GM23338 (cell line): ENCODE results near the gene PARVB. TPM values are rescaled to one million over a fixed set of nuclear protein-coding genes. Genes with fewer than 3 reads are reported as not detected.

ENCODE experiments used
- ATAC-seq: fragments of 200-7000 bp; cut with Tn5 transposase; 3 replicates; pipeline ENCODE4 v1.9.1; 2020
- DNase-seq: peaks from one replicate; pipeline ENCODE4 v3.0.0-alpha.2; 2015; ENCODE audit warnings: low spot score
- H2AFZ ChIP-seq: fragments of 200-600 bp; sonication (generic); 2 replicates; pipeline ENCODE4 v1.8.0; 2016; ENCODE audit warnings: antibody characterized with exemption, mild to moderate bottlenecking, moderate library complexity
- H3F3A ChIP-seq: fragments of 200-600 bp; sonication (generic); replicated peaks from 2 replicates; pipeline ENCODE4 v1.8.0; 2017; ENCODE audit warnings: antibody characterized with exemption, mixed run types, low read depth
- H3K27ac ChIP-seq: fragments of 200-600 bp; sonication (generic); 2 replicates; pipeline ENCODE4 v1.6.1; 2016; ENCODE audit warnings: low read depth
- H3K27me3 ChIP-seq: fragments of 200-600 bp; sonication (generic); 2 replicates; pipeline ENCODE4 v1.8.0; 2016; ENCODE audit warnings: mild to moderate bottlenecking, mixed run types, moderate library complexity; ENCODE audit not compliant: insufficient read depth
- H3K36me3 ChIP-seq: fragments of 200-600 bp; sonication (generic); 2 replicates; pipeline ENCODE4 v1.8.0; 2016; ENCODE audit warnings: mild to moderate bottlenecking; ENCODE audit not compliant: insufficient read depth
- H3K4me1 ChIP-seq: fragments of 200-600 bp; sonication (generic); 2 replicates; pipeline ENCODE4 v1.8.0; 2016; ENCODE audit warnings: mild to moderate bottlenecking, moderate library complexity; ENCODE audit not compliant: insufficient read depth
- H3K4me2 ChIP-seq: fragments of 200-600 bp; sonication (generic); 2 replicates; pipeline ENCODE4 v1.7.1; 2017; ENCODE audit warnings: mixed run types
- H3K4me3 ChIP-seq: fragments of 200-600 bp; sonication (generic); 2 replicates; pipeline ENCODE4 v1.6.1; 2016; ENCODE audit warnings: mixed run types
- H3K79me2 ChIP-seq: fragments of 200-600 bp; sonication (generic); replicated peaks from 2 replicates; pipeline ENCODE4 v1.8.0; 2017; ENCODE audit warnings: mild to moderate bottlenecking; ENCODE audit not compliant: insufficient read depth
- H3K9me2 ChIP-seq: fragments of 200-600 bp; sonication (generic); 2 replicates; pipeline ENCODE4 v1.8.0; 2017; ENCODE audit not compliant: insufficient read depth
- H4K20me1 ChIP-seq: fragments of 200-600 bp; sonication (generic); replicated peaks from 2 replicates; pipeline ENCODE4 v1.8.0; 2017; ENCODE audit warnings: mild to moderate bottlenecking; ENCODE audit not compliant: insufficient read depth
- H3K27ac Mint-ChIP-seq: 2 replicates; pipeline ENCODE4 v1.8.0; 2020; ENCODE audit warnings: inconsistent platforms, mild to moderate bottlenecking, moderate library complexity, mixed read lengths
- H3K27me3 Mint-ChIP-seq: 3 replicates; pipeline ENCODE4 v1.8.0; 2022; ENCODE audit warnings: low read depth, mild to moderate bottlenecking, moderate library complexity, mixed read lengths, inconsistent platforms; ENCODE audit not compliant: insufficient read depth, poor library complexity
- H3K36me3 Mint-ChIP-seq: 3 replicates; pipeline ENCODE4 v1.8.0; 2021; ENCODE audit warnings: low read depth, mild to moderate bottlenecking, inconsistent platforms, moderate library complexity, mixed read lengths
- H3K4me1 Mint-ChIP-seq: 3 replicates; pipeline ENCODE4 v1.8.0; 2020; ENCODE audit warnings: mild to moderate bottlenecking, inconsistent platforms, mixed read lengths
- H3K4me3 Mint-ChIP-seq: 3 replicates; pipeline ENCODE4 v1.8.0; 2021; ENCODE audit warnings: moderate library complexity, mild to moderate bottlenecking, inconsistent platforms, mixed read lengths
- H3K9me3 Mint-ChIP-seq: 3 replicates; pipeline ENCODE4 v1.8.0; 2020; ENCODE audit warnings: moderate library complexity, mild to moderate bottlenecking, inconsistent platforms, mixed read lengths
- CTCF ChIP-seq, 2 experiments: fragments of 200-600 bp in 1 of 2; sonication (generic) in 1 of 2; conservative IDR thresholded peaks; 2 replicates each; pipeline versions ENCODE4 v1.5.1 to v1.6.1; 2016 to 2017; ENCODE audit warnings: antibody characterized with exemption in 2 of 2, low read depth in 2 of 2, mild to moderate bottlenecking in 2 of 2, moderate library complexity in 1 of 2
- ETS1 ChIP-seq: IDR thresholded peaks from 2 replicates; pipeline ENCODE4 v1.6.1; 2016; ENCODE audit warnings: antibody characterized with exemption
- EZH2 ChIP-seq: fragments of 200-600 bp; sonication (generic); IDR thresholded peaks from one replicate; pipeline ENCODE4 v1.8.0; 2017; ENCODE audit warnings: antibody characterized with exemption, mild to moderate bottlenecking, low read depth; ENCODE audit not compliant: unreplicated experiment
- EZH2phosphoT487 ChIP-seq: fragments of 200-600 bp; sonication (generic); IDR thresholded peaks from one replicate; pipeline ENCODE4 v1.8.1; 2018; ENCODE audit warnings: antibody characterized with exemption; ENCODE audit not compliant: unreplicated experiment
- JUNB ChIP-seq: IDR thresholded peaks from one replicate; pipeline ENCODE4 v1.6.1; 2016; ENCODE audit warnings: antibody characterized with exemption; ENCODE audit not compliant: unreplicated experiment
- POLR2AphosphoS5 ChIP-seq: IDR thresholded peaks from 2 replicates; pipeline ENCODE4 v1.6.1; 2016; ENCODE audit warnings: antibody characterized with exemption, low read depth
- REST ChIP-seq: IDR thresholded peaks from one replicate; pipeline ENCODE4 v1.6.1; 2018; ENCODE audit warnings: antibody characterized with exemption; ENCODE audit not compliant: unreplicated experiment
- STAT1 ChIP-seq: IDR thresholded peaks from one replicate; pipeline ENCODE4 v1.6.1; 2016; ENCODE audit warnings: antibody characterized with exemption; ENCODE audit not compliant: unreplicated experiment
- ZNF114 ChIP-seq: fragments of 250-450 bp; sonication (Bioruptor Pico); IDR thresholded peaks from 2 replicates; pipeline ENCODE4 v1.5.0; 2020; ENCODE audit warnings: mild to moderate bottlenecking, moderate library complexity
- ZNF462 ChIP-seq: fragments of 250-450 bp; sonication (Bioruptor Pico); IDR thresholded peaks from 2 replicates; pipeline ENCODE4 v1.5.0; 2020; ENCODE audit warnings: mild to moderate bottlenecking, moderate library complexity
- polyA plus RNA-seq: library from polyadenylated mRNA; unstranded; fragments of >200 nt; fragmentation: Nextera tagmentation; extraction: Ambion mirVana; gene quantifications from 2 replicates; pipeline ENCODE4 v1.2.1, GENCODE V29; 2016
- total RNA-seq: library from RNA; depleted of rRNA; stranded (reverse); fragments of >200 nt; shearing (Covaris generic); gene quantifications from 2 replicates; pipeline ENCODE4 v1.2.3, GENCODE V29; 2014

Gene PARVB
- total and polyA plus RNA-seq, 2 experiments from 2014 or later = 4.3 to 7.7 TPM

GRCh38 chr22:44028091-44028490 is 4.0 kb downstream of the PARVB start (continued):
- TF ChIP-seq CTCF (conservative IDR thresholded peaks at IDR 0.05; ENCODE audit: low read depth in 2 of 2) (no peak), STAT1 (no peak), EZH2phosphoT487 (no peak), POLR2AphosphoS5 (no peak), JUNB (no peak), ZNF462 (CRISPR knock-in tag) (no peak), ZNF114 (CRISPR knock-in tag) (no peak)

- Mint-ChIP-seq H3K27me3 (peaks cover 14% of the 10 kb centered on the region), H3K27ac (no peak overlapping the region), H3K36me3 (no peaks in the 10 kb centered on the region), H3K9me3 (no peaks in the 10 kb centered on the region), H3K4me3 (no peak overlapping the region), H3K4me1 (peaks cover 22% of the 10 kb centered on the region)
- Histone ChIP-seq H3K27me3 (peaks cover 5% of the 10 kb centered on the region; the same call in 1 of the 2 replicates), H4K20me1 (no peaks in the 10 kb centered on the region), H3K4me1 (peaks cover 18% of the 10 kb centered on the region; the same call in 1 of the 2 replicates), H3F3A (no peaks in the 10 kb centered on the region), H3K9me2 (no peaks in the 10 kb centered on the region), H3K4me3 (no peak overlapping the region), H3K36me3 (no peaks in the 10 kb centered on the region), H3K4me2 (no peak overlapping the region), H3K27ac (no peak overlapping the region), H2AFZ (no peak overlapping the region), H3K79me2 (peaks cover 8% of the 10 kb centered on the region; the same call in 1 of the 2 replicates)
- DNase-seq (no peak), ATAC-seq (no peak)
- TF ChIP-seq STAT1 (no peak), REST (no peak), EZH2phosphoT487 (no peak), ETS1 (no peak), EZH2 (no peak)
Observed at GRCh38 chr22:44029069-44029468, 5.0 kb downstream of the PARVB start.
